Skeletal muscle satellite cell (primary cell): ENCODE results near the gene KLHL41.

ENCODE experiments used
- H3K27me3 ChIP-seq: 2 replicates; pipeline ENCODE4 v1.7.0; 2013; ENCODE audit warnings: low read length; ENCODE audit not compliant: control insufficient read depth, insufficient read depth
- H3K36me3 ChIP-seq: 2 replicates; pipeline ENCODE4 v1.7.0; 2013; ENCODE audit warnings: mild to moderate bottlenecking, control low read depth, low read length; ENCODE audit not compliant: insufficient read depth
- H3K4me1 ChIP-seq: 2 replicates; pipeline ENCODE4 v1.7.0; 2013; ENCODE audit warnings: low read length; ENCODE audit not compliant: control insufficient read depth, insufficient read depth
- H3K4me2 ChIP-seq: 2 replicates; pipeline ENCODE4 v1.7.0; 2013; ENCODE audit warnings: mild to moderate bottlenecking, low read length
- H3K4me3 ChIP-seq: 2 replicates; pipeline ENCODE4 v1.7.0; 2013; ENCODE audit warnings: low read length
- H3K9ac ChIP-seq: 2 replicates; pipeline ENCODE4 v1.7.0; 2013; ENCODE audit warnings: mild to moderate bottlenecking, low read depth, low read length, moderate library complexity
- H3K9me3 ChIP-seq: replicated peaks from 2 replicates; pipeline ENCODE4 v1.7.0; 2013; ENCODE audit warnings: mild to moderate bottlenecking, control low read depth, low read length

Gene KLHL41

DNA sequence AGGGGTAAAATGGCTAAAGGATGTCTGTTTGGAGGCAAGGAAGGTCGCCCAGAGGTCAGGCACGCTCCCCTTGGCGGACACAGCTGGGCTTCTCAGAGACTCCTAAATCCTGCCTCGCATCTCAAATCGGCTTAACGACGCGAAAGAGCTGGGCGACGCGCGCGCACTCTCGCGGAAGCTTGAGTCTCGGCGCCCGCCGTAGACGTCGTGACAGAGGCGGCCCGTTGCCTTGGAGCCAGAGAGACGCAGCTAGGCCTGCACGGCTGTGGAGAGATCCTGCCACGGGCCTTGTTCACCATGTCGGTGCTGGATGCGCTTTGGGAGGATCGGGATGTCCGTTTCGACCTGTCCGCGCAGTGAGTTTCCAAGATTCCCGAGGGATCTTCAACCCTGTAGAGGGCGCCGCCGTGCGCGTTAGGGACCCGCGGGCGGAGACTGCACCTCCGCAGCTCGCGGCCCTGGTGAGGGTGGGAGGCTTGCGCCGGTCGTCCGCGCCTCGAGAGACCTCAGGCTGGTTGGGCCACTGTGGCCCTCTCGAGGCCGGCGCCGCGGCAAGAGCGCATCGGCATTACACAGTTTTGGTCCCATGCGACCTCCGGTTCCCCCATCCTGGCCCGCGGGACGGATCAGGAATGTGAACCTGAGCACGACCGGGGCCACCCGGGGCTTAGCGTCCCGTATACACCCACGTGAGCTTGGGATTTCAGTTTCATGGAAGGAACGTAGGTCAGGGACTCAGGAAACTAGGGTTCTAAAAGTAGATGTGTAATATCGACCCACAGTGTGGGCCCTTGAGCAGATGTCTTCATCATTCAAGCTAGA lies 30.0 kb upstream of the KLHL41 start, which contains the start of gene BBS5:
BBS5 (plus strand) TSS at position 238 of the 822 bp plus-strand sequence; CDS start at position 298, 60 bp downstream.
- H3K9me3 ChIP-seq, result no peaks in the 10 kb centered on the region
- H3K4me2 ChIP-seq, result peak within 1 kb of the TSS; percentile 82
- no peaks in the 10 kb centered on the region for H3K27me3 ChIP-seq
- H3K4me3 ChIP-seq, result peak within 1 kb of the TSS; percentile 83
- peaks cover 9% of the 10 kb centered on the region for H3K4me1 ChIP-seq
- peaks cover 8% of the 10 kb centered on the region for H3K36me3 ChIP-seq
- peak within 1 kb of the TSS; percentile 86 for H3K9ac ChIP-seq

DNA sequence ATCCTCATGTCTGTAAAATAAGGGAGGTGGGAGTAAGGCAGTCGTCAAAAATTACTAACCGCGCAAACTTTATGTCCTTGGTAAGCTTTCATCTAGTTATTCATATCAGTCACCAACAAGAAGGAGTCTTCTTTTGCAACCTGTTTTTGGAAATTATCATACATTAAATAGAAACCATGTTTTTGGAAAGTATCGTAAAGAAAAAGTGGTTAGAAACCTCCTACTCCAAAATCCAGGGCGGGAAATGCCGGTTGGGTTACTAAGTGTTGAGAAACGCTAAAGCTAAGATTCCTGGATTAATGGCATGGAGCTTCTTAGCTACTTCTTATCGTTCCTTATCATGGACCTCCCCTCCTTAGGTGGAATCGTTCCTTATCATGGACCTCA lies 29.4 kb upstream of the KLHL41 start:
- peak overlapping the region; percentile 82 for H3K4me2 ChIP-seq
- no peaks in the 10 kb centered on the region for H3K9me3 ChIP-seq
- no peaks in the 10 kb centered on the region for H3K27me3 ChIP-seq
- H3K4me3 ChIP-seq, result peak overlapping the region; percentile 83
- peaks cover 13% of the 10 kb centered on the region for H3K36me3 ChIP-seq
- peaks cover 9% of the 10 kb centered on the region for H3K4me1 ChIP-seq
- peak overlapping the region; percentile 86 for H3K9ac ChIP-seq

DNA sequence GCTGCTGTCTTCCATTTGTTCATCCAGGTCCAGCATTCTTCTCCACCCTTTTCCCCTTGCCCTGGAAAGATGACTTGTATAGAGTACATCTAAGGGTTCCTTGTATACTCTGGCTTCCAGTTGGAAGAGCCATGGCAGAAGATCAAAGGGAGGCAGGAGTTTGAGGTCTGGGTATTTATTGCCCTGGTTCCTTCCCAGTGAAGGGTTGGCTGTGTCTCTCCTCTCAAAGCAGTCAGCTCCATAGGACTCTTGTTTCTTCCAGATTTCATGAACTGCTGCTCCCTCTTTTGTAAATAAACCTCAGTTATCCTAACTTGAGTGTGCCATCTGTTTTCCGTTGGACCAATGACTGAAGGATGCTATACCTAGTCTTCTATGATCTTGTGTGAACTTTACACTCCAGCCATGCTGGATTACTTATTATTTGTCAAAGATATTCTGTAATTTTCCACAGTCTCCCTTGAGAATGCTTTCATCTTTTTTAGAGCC lies 23.8 kb upstream of the KLHL41 start:
- H3K36me3 ChIP-seq, result peaks cover 19% of the 10 kb centered on the region
- H3K9ac ChIP-seq, result no peak overlapping the region
- no peaks in the 10 kb centered on the region for H3K27me3 ChIP-seq
- no peaks in the 10 kb centered on the region for H3K9me3 ChIP-seq
- no peak overlapping the region for H3K4me2 ChIP-seq
- H3K4me1 ChIP-seq, result no peaks in the 10 kb centered on the region
- H3K4me3 ChIP-seq, result no peak overlapping the region

- H3K4me3 ChIP-seq, result no peak overlapping the region
- H3K27me3 ChIP-seq, result no peaks in the 10 kb centered on the region
- H3K9ac ChIP-seq, result no peak overlapping the region
- H3K36me3 ChIP-seq, result peaks cover 19% of the 10 kb centered on the region
- H3K9me3 ChIP-seq, result no peaks in the 10 kb centered on the region
- H3K4me1 ChIP-seq, result no peaks in the 10 kb centered on the region
- H3K4me2 ChIP-seq, result no peak overlapping the region
These were observed 23.0 kb upstream of the KLHL41 start for GRCh38 chr2:169486487-169486886.

DNA sequence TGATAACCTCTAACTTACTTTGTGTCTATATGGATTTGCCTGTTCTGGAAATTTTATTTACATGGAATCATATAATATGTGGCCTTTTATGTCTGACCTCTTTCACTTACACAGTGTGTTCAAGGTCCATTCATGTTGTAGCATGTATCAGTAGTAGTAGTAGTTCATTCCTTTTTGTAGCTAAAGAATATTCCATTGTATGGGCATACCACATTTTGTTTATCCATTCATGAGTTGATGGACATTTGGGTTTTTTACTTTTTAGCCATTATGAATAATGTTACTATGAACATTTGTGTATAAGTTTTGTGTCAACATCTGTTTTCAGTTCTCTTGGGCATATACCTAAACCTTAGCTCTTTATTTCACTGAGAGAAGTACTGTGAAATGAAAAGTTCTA lies 18.7 kb upstream of the KLHL41 start:
- no peaks in the 10 kb centered on the region for H3K4me1 ChIP-seq
- no peaks in the 10 kb centered on the region for H3K9me3 ChIP-seq
- H3K4me3 ChIP-seq, result no peak overlapping the region
- no peak overlapping the region for H3K4me2 ChIP-seq
- H3K9ac ChIP-seq, result no peak overlapping the region
- H3K36me3 ChIP-seq, result no peaks in the 10 kb centered on the region
- H3K27me3 ChIP-seq, result no peaks in the 10 kb centered on the region

DNA sequence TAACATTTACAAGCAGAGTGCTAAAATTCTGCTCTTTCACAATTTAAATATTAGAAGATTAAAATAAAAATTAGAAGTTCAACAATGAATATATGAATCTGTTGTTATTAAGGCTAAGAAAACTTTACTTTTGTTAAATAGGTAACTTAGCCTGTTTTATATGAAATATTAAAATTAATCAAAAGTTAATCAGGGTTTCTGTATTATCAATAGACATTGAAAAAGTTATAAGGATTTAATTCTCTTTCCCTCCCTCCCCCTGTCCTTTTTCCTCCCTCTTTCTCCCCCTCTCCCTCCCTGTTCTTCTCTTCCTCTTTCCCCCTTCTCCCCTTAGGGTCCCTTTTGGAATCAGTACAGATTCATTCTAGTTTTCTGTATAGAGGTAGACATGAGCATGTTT lies 18.1 kb upstream of the KLHL41 start:
- H3K4me1 ChIP-seq, result no peaks in the 10 kb centered on the region
- no peak overlapping the region for H3K9ac ChIP-seq
- no peaks in the 10 kb centered on the region for H3K9me3 ChIP-seq
- H3K4me3 ChIP-seq, result no peak overlapping the region
- H3K4me2 ChIP-seq, result no peak overlapping the region
- no peaks in the 10 kb centered on the region for H3K36me3 ChIP-seq
- H3K27me3 ChIP-seq, result no peaks in the 10 kb centered on the region

GRCh38 chr2:169493360-169493759 lies 16.1 kb upstream of the KLHL41 start:
- H3K27me3 ChIP-seq, result no peaks in the 10 kb centered on the region
- no peak overlapping the region for H3K4me2 ChIP-seq
- no peaks in the 10 kb centered on the region for H3K4me1 ChIP-seq
- H3K9me3 ChIP-seq, result no peaks in the 10 kb centered on the region
- no peak overlapping the region for H3K4me3 ChIP-seq
- peaks cover 4% of the 10 kb centered on the region for H3K36me3 ChIP-seq
- H3K9ac ChIP-seq, result no peak overlapping the region

DNA sequence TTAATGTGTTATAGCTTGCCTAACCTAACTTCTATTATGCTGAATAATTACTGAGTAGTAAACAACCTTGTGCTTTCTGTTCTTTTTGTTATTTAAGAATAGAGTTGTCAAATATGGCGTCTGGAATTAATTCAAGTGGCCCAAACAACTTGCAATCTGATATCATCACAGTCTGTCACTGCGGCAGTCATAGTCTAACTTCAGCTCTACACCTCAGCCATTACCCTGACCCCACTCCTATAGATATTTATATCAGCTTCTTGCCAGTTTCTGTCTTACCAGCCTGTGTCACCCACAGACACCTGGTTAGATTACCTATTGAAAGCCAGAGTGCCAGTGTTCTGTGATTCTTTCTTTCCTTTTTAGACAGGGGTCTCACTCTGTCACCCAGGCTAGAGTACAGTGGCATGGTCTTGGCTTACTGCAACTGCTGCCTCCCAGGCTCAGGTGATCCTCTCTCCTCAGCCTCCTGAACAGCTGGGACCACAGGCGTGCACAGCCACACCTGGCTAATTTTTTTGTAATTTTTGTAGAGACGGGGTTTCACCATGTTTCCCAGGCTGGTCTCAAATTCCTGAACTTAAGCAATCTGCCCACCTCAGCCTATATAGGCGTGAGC lies 14.1 kb upstream of the KLHL41 start:
- Histone ChIP-seq H3K9me3 (no peaks in the 10 kb centered on the region), H3K4me1 (no peaks in the 10 kb centered on the region), H3K4me2 (no peak overlapping the region), H3K36me3 (peaks cover 4% of the 10 kb centered on the region), H3K27me3 (no peaks in the 10 kb centered on the region), H3K9ac (no peak overlapping the region), H3K4me3 (no peak overlapping the region)

DNA sequence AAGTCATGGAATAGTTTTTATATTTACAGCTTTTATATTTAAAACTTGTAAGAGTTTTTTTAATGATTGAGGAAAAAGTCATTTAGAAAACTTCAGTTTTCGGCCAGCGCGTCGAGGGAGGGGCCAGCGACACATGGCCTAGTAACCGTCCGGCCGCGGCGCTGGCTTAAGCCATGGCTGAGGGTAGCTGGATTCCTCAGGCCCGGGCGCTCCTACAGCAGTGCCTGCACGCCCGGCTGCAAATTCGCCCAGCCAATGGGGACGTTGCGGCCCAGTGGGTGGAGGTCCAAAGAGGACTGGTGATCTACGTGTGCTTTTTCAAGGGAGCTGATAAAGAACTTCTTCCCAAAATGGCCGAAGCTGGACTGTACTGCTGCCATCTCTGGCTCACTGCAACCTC lies 4.9 kb upstream of the KLHL41 start:
- peaks cover 22% of the 10 kb centered on the region for H3K4me1 ChIP-seq
- H3K36me3 ChIP-seq, result peaks cover 6% of the 10 kb centered on the region
- no peak overlapping the region for H3K9ac ChIP-seq
- no peak overlapping the region for H3K4me3 ChIP-seq
- H3K27me3 ChIP-seq, result no peaks in the 10 kb centered on the region
- H3K9me3 ChIP-seq, result no peaks in the 10 kb centered on the region
- H3K4me2 ChIP-seq, result no peak overlapping the region

DNA sequence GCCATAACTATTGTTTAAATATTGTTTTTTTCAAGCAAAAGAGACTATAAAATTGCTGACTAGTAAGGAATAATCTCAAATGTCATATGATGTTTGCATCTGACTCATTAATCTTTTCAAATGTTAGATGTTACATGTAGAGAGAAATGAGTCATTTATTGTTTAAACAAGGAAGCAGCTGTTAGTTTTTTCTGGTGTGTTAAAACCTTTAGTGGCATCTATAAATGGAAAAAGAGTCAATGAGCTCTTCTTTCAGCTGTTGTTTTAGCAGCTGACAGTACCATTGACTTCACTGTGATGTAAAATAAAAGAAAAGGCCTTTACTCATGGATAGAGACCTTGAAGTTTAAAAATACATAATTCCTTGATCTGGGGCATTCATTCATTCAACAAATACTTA lies 1.8 kb upstream of the KLHL41 start:
- Histone ChIP-seq H3K36me3 (peaks cover 3% of the 10 kb centered on the region), H3K27me3 (no peaks in the 10 kb centered on the region), H3K4me2 (peak overlapping the region; percentile 31), H3K9me3 (no peaks in the 10 kb centered on the region), H3K4me3 (no peak overlapping the region), H3K9ac (peak overlapping the region; percentile 29), H3K4me1 (peaks cover 41% of the 10 kb centered on the region)

GRCh38 chr2:169509955-169510354 lies 453 bp downstream of the KLHL41 start:
- H3K36me3 ChIP-seq, result no peaks in the 10 kb centered on the region
- H3K9me3 ChIP-seq, result no peaks in the 10 kb centered on the region
- H3K4me2 ChIP-seq, result peak overlapping the region; percentile 72
- no peaks in the 10 kb centered on the region for H3K27me3 ChIP-seq
- peak overlapping the region; percentile 66 for H3K4me3 ChIP-seq
- peak overlapping the region; percentile 78 for H3K9ac ChIP-seq
- H3K4me1 ChIP-seq, result peaks cover 52% of the 10 kb centered on the region
